ENCODE results near the gene GJA9.
"Not testable (repeated sequence)": the region's sequence is repeated elsewhere in the genome, so short reads cannot be mapped to it uniquely, and the experiment has no call there.

Gene GJA9

GRCh38 chr1:38873027-38873969 lies 8.1 kb downstream of the GJA9 start, which contains the start of gene MYCBP:
Gene MYCBP, minus strand, starts transcription at chr1:38873348. Its CDS starts 43 bp downstream, at chr1:38873305.
- DNase-seq (ENCODE audit: low read depth in 2 of 2), result peak; percentile 89 to 95

- DNase-seq (ENCODE audit: low read depth in 2 of 2), result no peak
These were observed 8.9 kb downstream of the GJA9 start for GRCh38 chr1:38872401-38873026.

- no peak for DNase-seq (ENCODE audit: low read depth in 2 of 2)
These were observed 10.4 kb downstream of the GJA9 start for GRCh38 chr1:38870996-38871395.

GRCh38 chr1:38867208-38867607 lies 14.2 kb downstream of the GJA9 start:
- DNase-seq (ENCODE audit: low read depth in 2 of 2), result no peak

- DNase-seq (ENCODE audit: low read depth in 2 of 2), result no peak
These were observed 16.2 kb downstream of the GJA9 start for GRCh38 chr1:38865112-38865715.

GRCh38 chr1:38860454-38860795 lies 21.0 kb downstream of the GJA9 start:
- DNase-seq (ENCODE audit: low read depth in 2 of 2), result no peak

GRCh38 chr1:38859561-38860453 lies 21.6 kb downstream of the GJA9 start, which contains the start of gene RRAGC:
Gene RRAGC, minus strand, starts transcription at chr1:38859772. Its CDS starts 126 bp downstream, at chr1:38859646.
- DNase-seq (ENCODE audit: low read depth in 2 of 2), result peak; percentile 94 to 95

GRCh38 chr1:38858833-38859560 lies 22.4 kb downstream of the GJA9 start:
- DNase-seq (ENCODE audit: low read depth in 2 of 2), result peak; percentile 3 to 15

GRCh38 chr1:38852780-38853179 lies 28.6 kb downstream of the GJA9 start:
- no peak for DNase-seq (ENCODE audit: low read depth in 2 of 2)

GRCh38 chr1:38848071-38848470 lies 33.3 kb downstream of the GJA9 start:
- DNase-seq (ENCODE audit: low read depth in 2 of 2), result no peak

- DNase-seq (ENCODE audit: low read depth in 2 of 2), result no peak
These were observed 35.2 kb downstream of the GJA9 start for GRCh38 chr1:38846210-38846609.

GRCh38 chr1:38845088-38845487 lies 36.3 kb downstream of the GJA9 start:
- not testable (repeated sequence) for DNase-seq (ENCODE audit: low read depth in 2 of 2)

- no peak for DNase-seq (ENCODE audit: low read depth in 2 of 2)
These were observed 41.1 kb downstream of the GJA9 start for GRCh38 chr1:38840281-38840680.

GRCh38 chr1:38839363-38839762 lies 42.0 kb downstream of the GJA9 start:
- DNase-seq (ENCODE audit: low read depth in 2 of 2), result no peak

GRCh38 chr1:38836316-38836715 lies 45.1 kb downstream of the GJA9 start:
- not testable (repeated sequence) for DNase-seq (ENCODE audit: low read depth in 2 of 2)

- peak in 1 of 2 donors; percentile 20 for DNase-seq (ENCODE audit: low read depth in 2 of 2)
These were observed 46.2 kb downstream of the GJA9 start for GRCh38 chr1:38834937-38835827.

GRCh38 chr1:38834221-38834782 lies 47.1 kb downstream of the GJA9 start:
- DNase-seq (ENCODE audit: low read depth in 2 of 2), result no peak

- no peak for DNase-seq (ENCODE audit: low read depth in 2 of 2)
These were observed 48.2 kb downstream of the GJA9 start for GRCh38 chr1:38833146-38833545.

- DNase-seq (ENCODE audit: low read depth in 2 of 2), result no peak
These were observed 49.0 kb downstream of the GJA9 start for GRCh38 chr1:38832370-38832734.

All from stimulated activated CD4-positive, alpha-beta T cell treated with anti-CD3 and anti-CD28 coated beads, Interleukin-1b, Interleukin-23, amount 100 ng/mL, for 1 hour (primary cell).